T follicular helper cell (primary cell): ENCODE results near the gene MORN3.

Experiments
- DNase-seq: peaks from one replicate; pipeline ENCODE4 v3.0.0-alpha.2; 2020; ENCODE audit warnings: low read depth

MORN3 gene

GRCh38 chr12:121602766-121603165 lies 66.7 kb downstream of the MORN3 start:
- DNase-seq: no peak

- DNase-seq: no peak
Measured at GRCh38 chr12:121600702-121601336, 68.6 kb downstream of the MORN3 start.
